SHP77 treated with DMSO at 0.1 percent for 48 hours (cell line): ENCODE results near the gene INPP5A.

Experiments
- DNase-seq: peaks from one replicate; lab custom pipeline; 2025; lab: John Stamatoyannopoulos, UW

The INPP5A gene

DNA sequence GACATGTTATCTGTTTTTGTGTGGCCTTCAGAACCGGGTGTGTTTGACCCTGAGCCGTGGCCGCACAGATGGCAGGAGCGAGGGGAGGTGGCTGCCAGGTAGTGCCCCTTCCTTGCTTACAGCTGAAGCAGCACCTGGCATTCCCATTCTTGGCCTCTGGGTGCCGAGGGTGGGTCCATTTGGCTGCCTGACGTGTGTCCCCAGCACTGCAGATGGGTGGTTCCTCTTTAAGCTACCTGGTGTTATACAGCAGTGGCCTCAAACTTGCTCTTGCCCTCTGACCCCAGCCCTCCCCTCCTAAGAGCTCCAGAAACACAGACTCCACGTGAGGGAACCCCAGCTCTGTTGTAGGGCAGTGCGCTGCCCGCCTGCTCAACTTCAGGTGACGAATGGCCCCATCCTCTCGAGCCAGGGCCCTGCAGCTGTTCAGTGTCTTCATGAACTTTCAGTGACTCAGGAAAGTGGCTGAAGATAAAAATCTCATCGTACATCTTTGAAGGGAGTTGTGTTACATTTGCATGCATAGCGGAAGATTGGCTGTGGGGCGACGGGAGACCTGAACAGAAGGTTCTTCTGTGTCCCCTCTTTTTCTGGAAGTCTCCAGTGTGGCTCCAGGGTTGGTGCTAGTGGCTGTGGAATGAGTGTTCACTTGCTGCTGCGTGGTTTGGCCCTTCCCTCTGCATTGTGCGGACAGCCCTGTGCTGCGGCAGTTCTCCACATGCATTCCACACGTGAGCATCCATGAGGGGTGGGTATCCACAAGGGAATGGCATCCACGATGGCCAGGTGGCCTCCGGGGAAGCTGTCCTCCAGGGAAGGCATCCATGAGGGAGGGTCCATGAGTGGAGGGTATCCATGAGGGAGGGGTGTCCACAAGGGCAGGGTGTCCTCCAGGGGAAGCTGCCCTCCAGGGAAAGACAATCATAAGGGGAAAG lies 91.6 kb downstream of the INPP5A start:
- no peak for DNase-seq

DNA sequence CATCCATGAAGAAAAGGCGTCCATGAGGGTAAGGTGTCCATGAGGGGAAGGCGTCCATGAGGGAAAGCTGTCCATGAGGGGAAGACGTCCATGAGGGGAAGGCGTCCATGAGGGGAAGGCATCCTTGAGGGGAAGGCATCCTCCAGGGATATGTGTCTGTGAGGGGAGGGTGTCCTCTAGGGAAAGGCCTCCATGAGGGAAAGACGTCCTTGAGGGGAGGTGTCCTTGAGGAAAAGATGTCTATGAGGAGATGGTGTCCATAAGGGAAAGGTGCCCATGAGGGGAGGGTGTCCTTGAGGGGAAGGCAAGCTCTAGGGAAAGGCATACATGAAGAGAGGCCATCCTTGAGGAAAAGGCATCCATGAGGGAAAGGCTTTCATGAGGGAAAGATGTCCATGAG lies 92.6 kb downstream of the INPP5A start:
- DNase-seq: no peak

- DNase-seq: no peak
Measured at GRCh38 chr10:132630666-132631337, 93.2 kb downstream of the INPP5A start.

DNA sequence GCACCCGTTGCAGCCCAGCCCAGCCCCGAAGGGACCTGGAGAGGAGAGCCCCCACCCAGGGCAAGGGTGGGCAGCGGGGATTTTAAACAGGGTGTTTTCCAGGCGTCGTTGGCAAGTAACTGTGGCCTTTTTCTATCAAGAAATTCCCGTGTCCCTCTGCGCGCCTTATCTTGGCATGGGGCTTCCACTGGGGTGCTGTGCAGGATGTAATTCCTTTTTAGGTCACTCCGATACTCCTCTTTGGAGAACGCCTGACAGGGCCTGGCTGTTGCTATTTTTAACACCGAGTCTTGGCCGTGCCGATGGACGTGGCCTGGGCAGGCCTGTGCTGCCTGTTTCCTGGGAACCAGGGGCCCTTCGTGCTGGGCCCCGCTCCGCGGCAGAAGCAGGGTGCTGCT lies 93.8 kb downstream of the INPP5A start:
- no peak for DNase-seq

- no peak for DNase-seq
Measured at GRCh38 chr10:132632091-132632561, 94.5 kb downstream of the INPP5A start.

GRCh38 chr10:132632851-132633684 lies 95.5 kb downstream of the INPP5A start:
- no peak for DNase-seq

DNA sequence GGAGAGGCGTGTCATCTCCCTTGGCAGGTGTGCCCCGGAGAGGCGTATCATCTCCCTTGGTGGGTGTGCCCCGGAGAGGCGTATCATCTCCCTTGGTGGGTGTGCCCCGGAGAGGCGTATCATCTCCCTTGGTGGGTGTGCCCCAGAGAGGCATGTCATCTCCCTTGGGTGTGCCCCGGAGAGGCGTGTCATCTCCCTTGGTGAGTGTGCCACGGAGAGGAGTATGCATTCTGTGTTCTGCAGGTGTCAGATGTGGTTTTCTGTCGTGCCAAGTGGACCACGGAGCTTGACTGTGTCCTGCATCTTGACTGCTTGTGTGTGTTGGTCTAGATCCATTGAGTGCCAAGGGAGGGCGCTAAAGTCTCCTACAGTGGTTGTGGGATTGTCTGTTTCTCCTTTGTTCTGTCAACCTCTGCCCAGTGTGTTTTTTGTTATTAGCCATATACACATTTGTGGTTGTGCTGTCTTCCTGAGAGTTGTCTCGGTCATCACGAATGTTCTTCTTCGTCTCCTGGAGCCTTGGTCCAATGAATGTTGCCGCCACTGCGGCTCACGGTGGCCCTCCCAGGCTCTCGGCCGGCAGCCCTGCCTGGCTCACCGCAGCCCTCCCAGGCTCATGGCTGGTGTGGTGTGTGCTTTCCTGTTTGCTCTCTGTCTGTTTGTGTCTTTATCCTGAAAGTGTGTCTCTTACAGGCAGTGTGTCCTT lies 96.8 kb downstream of the INPP5A start:
- DNase-seq: no peak

DNA sequence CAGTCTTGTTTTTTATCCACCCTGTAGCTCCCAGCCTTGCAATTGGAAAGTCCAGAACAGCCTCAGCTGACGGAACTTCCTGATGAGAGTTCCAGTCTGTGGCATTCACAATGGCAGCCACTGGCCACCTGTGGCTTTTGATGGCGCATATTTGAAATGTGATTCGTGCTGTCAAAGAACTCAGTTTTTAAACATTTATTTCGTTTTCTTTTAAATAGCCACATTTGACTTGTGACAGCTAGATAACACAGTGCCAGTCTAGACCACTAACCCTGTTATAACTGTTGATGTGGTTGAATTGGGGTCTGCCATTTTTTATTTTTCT lies 97.3 kb downstream of the INPP5A start:
- no peak for DNase-seq

DNA sequence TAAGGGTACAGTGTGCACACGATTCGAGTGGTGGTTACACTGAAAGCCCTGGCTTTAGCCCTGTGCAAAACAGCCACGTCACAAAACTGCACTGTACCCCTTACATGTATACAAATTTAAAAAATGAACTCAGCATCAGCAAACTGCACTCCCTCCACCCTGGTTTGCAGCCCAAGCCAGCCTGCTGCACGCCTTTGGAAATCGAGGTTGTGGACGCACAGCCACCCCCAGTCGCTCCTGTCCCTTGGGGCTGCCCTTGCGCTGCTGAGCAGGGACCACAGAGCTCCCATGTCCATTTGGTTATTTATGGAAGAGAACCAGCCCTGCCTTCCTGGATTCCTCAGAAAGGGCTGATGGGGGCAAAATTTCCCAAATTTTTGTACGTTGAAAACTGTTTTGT lies 98.8 kb downstream of the INPP5A start:
- DNase-seq: no peak

GRCh38 chr10:132637477-132638129 lies 100.0 kb downstream of the INPP5A start:
- DNase-seq: peak; percentile 31

DNA sequence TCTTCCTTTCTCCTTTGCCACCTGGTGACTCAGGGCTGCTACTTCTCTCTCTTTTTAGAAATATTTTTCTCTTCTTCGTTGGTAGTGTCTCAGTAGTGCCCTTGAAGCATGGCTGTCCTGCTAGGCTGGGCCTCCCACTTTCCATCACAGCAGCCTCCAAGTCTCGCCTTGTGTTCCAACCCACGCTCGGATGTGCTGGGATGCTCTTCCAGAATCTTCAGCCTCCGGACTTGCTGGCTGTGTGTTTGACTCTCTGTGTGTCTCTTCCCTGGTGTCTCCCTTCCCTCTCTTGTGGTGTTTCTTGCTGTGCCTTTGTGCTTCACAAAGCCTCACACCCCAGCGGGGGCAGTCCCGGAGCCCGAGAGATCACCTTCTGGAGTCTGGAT lies 100.5 kb downstream of the INPP5A start:
- no peak for DNase-seq

DNA sequence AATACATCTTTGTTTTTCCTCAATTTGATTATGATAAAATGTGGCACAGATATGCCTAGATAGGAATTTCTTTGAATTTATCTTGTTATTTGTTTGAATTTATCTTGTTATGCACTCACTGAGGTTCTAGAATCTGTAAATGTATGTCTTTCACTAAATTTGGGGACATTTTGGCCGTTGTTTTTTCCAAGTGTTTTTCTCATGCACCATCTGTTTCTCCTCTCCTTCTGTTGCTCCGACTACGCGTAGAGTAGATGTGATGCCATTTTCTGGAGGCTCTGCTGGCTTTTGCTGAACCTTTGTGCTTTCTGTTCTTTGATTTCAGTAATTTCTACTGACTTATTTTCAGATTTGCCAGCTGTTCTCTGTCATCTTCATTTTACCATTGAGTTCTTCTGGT lies 101.9 kb downstream of the INPP5A start:
- DNase-seq: no peak

DNA sequence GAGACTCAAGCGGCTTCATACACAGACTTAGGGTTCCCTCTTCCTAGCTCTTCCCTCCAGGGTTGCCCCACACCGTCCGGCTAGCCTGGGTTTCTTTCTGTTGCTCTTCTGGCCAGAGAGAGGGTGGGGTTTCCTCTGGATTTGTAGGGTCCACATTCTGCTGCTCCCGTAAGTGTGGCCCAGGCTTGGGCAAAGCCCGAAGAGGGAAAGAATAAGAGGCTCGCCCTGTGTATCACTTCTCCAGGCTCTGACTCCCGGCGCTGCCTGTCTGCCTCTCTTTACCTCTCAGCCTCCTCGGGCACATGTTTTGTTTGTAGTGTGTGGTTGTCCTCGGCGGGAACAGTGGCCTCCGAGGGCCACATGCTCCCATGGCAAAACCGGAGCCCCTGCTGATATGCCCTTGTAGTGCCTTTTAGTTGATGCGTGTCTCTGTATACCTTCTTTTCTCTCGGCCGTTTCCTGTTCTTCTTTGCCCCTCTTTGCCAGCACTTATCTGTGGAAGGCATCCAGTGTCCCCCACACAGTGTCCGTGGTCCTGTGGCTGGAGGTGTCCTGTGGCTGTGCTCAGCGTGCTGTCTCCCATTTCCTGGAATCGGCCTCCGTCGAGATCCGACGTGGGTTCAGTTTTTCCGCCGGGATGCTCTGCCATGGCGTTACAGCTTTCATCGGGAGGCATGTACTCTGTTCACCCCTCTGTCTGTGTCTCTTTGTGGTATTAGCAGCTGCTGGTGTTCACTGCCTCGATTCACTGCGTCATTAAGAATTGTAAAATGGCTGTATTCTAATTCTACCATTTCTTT lies 102.9 kb downstream of the INPP5A start:
- no peak for DNase-seq

DNA sequence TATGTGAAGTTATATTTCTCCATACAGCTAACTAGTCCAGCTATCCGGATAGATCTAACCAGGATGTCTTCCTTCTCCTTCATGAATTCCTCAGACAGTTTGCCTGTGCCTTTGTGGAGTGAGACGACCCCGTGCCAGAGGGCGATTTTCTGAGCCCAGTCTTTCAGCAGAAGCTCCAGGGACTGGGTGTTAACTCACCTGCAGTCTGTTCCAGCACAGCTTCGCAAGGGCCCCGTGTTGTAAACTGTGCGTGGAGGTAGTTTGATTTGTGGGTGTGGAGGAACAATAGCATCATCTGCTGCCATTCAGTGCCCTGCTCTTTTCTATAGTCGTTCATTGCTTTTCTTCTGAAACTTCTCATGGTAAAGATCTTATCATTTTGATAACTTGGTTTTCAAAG lies 103.8 kb downstream of the INPP5A start:
- DNase-seq: no peak

DNA sequence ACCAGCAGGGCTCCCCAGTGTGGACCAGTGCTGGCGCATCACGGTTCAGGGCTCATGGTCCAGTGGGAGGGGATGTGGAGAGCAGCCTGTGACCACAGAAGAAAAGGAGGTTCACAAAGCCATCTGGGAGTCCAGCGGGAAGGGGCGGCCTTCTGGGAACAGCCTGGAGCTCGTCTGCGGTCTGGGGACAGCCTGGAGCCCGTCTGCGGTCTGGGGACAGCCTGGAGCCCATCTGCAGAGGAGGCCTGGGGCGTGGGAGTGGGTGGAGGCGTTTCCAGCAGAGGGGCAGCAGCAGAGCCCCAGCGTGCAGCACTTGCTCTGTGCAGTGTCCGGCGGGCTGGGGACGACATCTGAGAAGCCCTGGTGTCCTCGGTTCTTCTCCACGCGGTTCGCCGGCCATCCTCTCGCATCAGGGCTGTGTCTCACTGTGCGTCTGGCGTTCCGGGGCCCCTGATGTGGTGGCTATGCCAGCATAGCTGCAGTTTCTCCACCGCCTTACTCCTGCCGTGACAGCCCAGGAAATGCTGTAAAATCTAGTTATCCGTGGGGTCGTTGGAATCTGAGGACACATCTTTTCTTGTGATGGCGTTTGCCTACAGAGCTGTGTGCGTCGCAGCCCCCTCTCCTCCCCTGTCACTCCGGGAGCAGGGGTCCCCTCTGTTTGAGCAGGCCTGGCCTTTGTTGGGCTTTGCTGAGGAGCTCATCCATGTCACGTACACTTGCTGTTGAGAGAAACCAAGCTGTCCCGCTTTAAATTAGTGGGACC lies 104.6 kb downstream of the INPP5A start:
- DNase-seq: no peak

DNA sequence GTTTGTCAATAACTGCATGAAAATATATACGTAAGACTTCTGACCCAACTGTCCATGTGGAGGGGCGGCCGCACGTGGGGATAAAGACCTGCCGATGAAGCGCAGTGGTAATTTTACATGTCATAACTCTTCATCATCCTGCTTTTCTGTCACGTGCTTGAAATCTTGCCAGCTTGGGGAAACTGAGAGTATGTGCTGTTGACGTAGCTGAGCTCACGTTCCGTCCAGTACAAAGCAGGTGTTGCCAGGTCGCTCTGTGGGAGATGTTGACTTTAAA lies 105.1 kb downstream of the INPP5A start:
- peak; percentile 14 for DNase-seq

DNA sequence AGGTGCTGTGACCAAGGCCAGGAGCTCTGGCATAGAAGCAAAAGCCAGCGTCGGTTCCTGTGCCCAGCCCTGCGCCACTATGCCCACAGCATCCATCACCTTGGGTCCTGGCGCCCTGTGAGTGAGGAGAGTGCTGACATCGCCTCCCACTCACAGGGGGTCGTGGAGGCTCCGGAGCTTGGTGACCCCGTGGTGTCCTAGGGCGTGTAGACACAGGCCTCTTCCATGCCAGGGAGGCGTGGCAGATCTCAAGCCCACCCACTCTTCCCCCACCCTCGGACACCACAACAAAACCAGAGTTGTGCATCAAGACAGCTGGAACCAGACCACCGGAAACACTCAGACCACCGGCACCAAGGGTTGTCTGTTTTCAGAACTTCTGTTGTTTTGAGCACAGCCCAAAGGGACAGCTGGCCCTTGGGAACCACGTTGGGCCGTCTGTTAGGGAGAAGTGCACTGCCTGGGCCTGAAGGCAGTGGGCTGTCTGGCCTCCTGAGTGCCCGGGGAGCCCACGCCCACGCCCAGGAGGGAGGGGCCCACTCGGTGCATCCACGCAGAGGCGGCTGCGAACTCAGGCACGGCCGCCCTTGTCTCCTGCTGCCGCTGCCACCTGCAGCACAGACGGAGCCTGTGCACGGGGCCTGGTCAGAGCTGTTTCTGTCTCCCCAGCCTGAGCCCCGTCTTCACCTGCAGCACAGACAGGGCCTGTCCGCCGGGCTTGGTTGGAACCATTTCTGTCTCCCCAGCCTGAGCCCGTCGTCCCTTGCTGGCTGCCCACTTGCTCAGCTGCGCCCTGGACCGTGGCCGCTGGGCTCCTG lies 106.3 kb downstream of the INPP5A start:
- DNase-seq: no peak

DNA sequence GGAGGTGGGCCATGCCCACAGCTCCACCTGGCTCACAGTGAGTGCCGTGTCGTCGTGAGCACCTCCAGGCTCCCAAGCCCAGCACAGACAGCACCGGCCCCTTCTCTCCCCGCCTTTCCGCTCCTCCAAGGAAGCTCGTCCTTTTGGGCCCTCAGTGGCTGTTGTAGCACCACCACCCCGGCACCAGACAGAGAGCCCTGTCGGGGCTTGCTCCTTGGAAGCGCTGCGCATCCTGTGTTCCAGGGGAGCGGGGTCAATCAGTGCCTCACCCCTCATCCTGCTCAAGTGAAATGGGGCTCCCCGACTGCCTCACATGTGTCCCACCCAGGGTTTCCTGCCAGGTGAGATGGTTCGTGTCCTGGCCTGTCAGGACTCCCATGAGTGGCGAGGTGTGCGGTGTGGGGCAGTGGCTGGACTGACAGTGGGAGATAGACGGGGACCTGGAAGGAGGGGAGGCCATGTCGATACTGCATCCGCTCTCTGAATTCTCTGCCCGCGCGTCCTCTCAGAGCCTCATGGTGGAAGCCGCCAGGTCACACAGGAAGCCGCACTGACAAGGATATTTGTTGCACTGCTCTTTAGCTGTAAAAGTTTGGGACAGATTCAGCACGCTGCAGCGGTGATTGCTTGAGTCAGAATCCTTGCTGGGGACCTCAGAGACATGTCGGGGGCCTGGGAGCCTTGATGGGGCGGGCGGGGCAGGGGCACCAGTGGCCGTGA lies 107.1 kb downstream of the INPP5A start:
- no peak for DNase-seq

DNA sequence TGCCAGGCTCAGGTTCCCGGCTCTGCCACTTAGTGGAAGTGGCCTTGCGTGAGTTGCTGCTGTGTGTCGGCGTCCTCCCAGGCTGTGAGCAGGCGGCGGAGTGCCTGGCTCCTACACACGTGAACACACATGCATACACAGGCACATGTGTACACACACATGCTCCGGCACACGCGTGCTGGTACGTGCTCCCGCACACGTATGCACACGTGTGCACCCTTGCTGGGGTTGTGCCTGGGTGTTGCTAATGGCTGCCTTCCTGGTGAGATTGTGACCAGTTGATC lies 107.6 kb downstream of the INPP5A start:
- no peak for DNase-seq
